Measurements from ENCODE around the gene NOXO1. TPM values are rescaled to one million over a fixed set of nuclear protein-coding genes. Genes with fewer than 3 reads are reported as not detected.
A peak's percentile ranks its signal among the peaks of the same experiment; 100 is the strongest.

The NOXO1 gene
- total RNA-seq, 1 donor from 2014 or later = not detected

GRCh38 chr16:1984347-1985225, 3.3 kb upstream of the NOXO1 start:
- intact Hi-C loops (cut with DNase I) = no loop called here
- DNase-seq (no peak), ATAC-seq (ENCODE audit: poor library complexity) (peak; percentile 3)

- intact Hi-C loops (cut with DNase I) = no loop called here
Measured at GRCh38 chr16:1983544-1984346, 2.5 kb upstream of the NOXO1 start, which contains the start of gene GFER. Gene GFER (plus strand): TSS chr16:1984193. CDS start chr16:1984219, 26 bp downstream.

GRCh38 chr16:1982991-1983543, 1.8 kb upstream of the NOXO1 start:
- intact Hi-C loops (cut with DNase I) = no loop called here
- ATAC-seq (ENCODE audit: poor library complexity) (no peak), DNase-seq (no peak)

More at GRCh38 chr16:1983544-1984346, 2.5 kb upstream of the NOXO1 start, which contains the start of gene GFER:
- ATAC-seq (ENCODE audit: poor library complexity) (peak; percentile 96), DNase-seq (peak; percentile 95)

GRCh38 chr16:1982013-1982433, 754 bp upstream of the NOXO1 start:
- intact Hi-C loops (cut with DNase I) = no loop called here
- ATAC-seq (ENCODE audit: poor library complexity) (no peak), DNase-seq (no peak)

- DNase-seq (no peak), ATAC-seq (ENCODE audit: poor library complexity) (no peak)
- intact Hi-C loops (cut with DNase I) = no loop called here
Measured at GRCh38 chr16:1980770-1981087, 540 bp downstream of the NOXO1 start.

GRCh38 chr16:1980030-1980769, 1.1 kb downstream of the NOXO1 start:
- DNase-seq = no peak
- intact Hi-C loops (cut with DNase I) = no loop called here
- ATAC-seq (ENCODE audit: poor library complexity) = no peak

- ATAC-seq (ENCODE audit: poor library complexity) (no peak), DNase-seq (no peak)
- intact Hi-C loops (cut with DNase I) = no loop called here
Measured at GRCh38 chr16:1979271-1980029, 1.8 kb downstream of the NOXO1 start.

GRCh38 chr16:1978476-1979120, 2.7 kb downstream of the NOXO1 start:
- ATAC-seq (ENCODE audit: poor library complexity) = no peak
- no peak for DNase-seq
- intact Hi-C loops (cut with DNase I) = no loop called here

GRCh38 chr16:1977875-1978268, 3.4 kb downstream of the NOXO1 start:
- DNase-seq (no peak), ATAC-seq (ENCODE audit: poor library complexity) (no peak)
- intact Hi-C loops (cut with DNase I) = no loop called here

- DNase-seq = no peak
- intact Hi-C loops (cut with DNase I) = no loop called here
- no peak for ATAC-seq (ENCODE audit: poor library complexity)
Measured at GRCh38 chr16:1976951-1977874, 4.1 kb downstream of the NOXO1 start.

- intact Hi-C loops (cut with DNase I) = no loop called here
- ATAC-seq (ENCODE audit: poor library complexity) = no peak
- DNase-seq = no peak
Measured at GRCh38 chr16:1976216-1976520, 5.1 kb downstream of the NOXO1 start.

GRCh38 chr16:1975432-1976215, 5.6 kb downstream of the NOXO1 start:
- no peak for ATAC-seq (ENCODE audit: poor library complexity)
- no peak for DNase-seq
- intact Hi-C loops (cut with DNase I) = no loop called here

GRCh38 chr16:1974157-1975070, 6.9 kb downstream of the NOXO1 start:
- intact Hi-C loops (cut with DNase I) = no loop called here
- ATAC-seq (ENCODE audit: poor library complexity) (no peak), DNase-seq (no peak)

- no peak for ATAC-seq (ENCODE audit: poor library complexity)
- DNase-seq = no peak
- intact Hi-C loops (cut with DNase I) = no loop called here
Measured at GRCh38 chr16:1973461-1974156, 7.7 kb downstream of the NOXO1 start.

- no peak for DNase-seq
- intact Hi-C loops (cut with DNase I) = no loop called here
- ATAC-seq (ENCODE audit: poor library complexity) = no peak
Measured at GRCh38 chr16:1972490-1972877, 8.8 kb downstream of the NOXO1 start.
